BLaER1 treated with 17β-estradiol and CSF1 and Interleukin-3, amounts not matched to agents 10 nM and 100 nM (cell line): ENCODE results near the gene GNMT.
"Not testable (repeated sequence)": the region's sequence is repeated elsewhere in the genome, so short reads cannot be mapped to it uniquely, and the experiment has no call there.

ENCODE experiments used
- H3K27ac ChIP-seq, 11 experiments: shearing (Covaris generic); formaldehyde crosslinking; 2 replicates each; pipeline ENCODE4 v1.8.1; 2022
- H3K27me3 ChIP-seq, 11 experiments: shearing (Covaris generic); formaldehyde crosslinking; 2 replicates each; pipeline ENCODE4 v1.8.1; 2022
- H3K36me3 ChIP-seq, 11 experiments: shearing (Covaris generic); formaldehyde crosslinking; 2 replicates each; pipeline ENCODE4 v1.8.1; 2022
- H3K4me1 ChIP-seq, 10 experiments: shearing (Covaris generic); formaldehyde crosslinking; 2 replicates each; pipeline ENCODE4 v1.8.1; 2022
- H3K4me2 ChIP-seq, 11 experiments: shearing (Covaris generic); formaldehyde crosslinking; 2 replicates each; pipeline ENCODE4 v1.8.1; 2022
- H3K4me3 ChIP-seq, 10 experiments: shearing (Covaris generic); formaldehyde crosslinking; 2 replicates each; pipeline ENCODE4 v1.8.1; 2022
- H3K9ac ChIP-seq, 11 experiments: shearing (Covaris generic); formaldehyde crosslinking; 2 replicates each; pipeline ENCODE4 v1.8.1; 2022
- H3K9me3 ChIP-seq, 11 experiments: shearing (Covaris generic); formaldehyde crosslinking; replicated peaks in 1 of 11; 2 replicates each; pipeline ENCODE4 v1.8.1; 2022
- H4K20me1 ChIP-seq, 11 experiments: shearing (Covaris generic); formaldehyde crosslinking; 2 replicates each; pipeline ENCODE4 v1.8.1; 2022
- Cebpa-rat ChIP-seq, 11 experiments: shearing (Covaris generic); IDR thresholded peaks; 2 replicates each; pipeline ENCODE4 v1.8.1; 2022

The GNMT gene

GRCh38 chr6:42987533-42988451 is 27.2 kb downstream of the GNMT start:
- H3K9ac ChIP-seq = peak overlapping the region in 2 of 11 experiments; percentile 16 to 30; a peak in 2 of 22 replicates

GRCh38 chr6:42988486-42989020 is 28.0 kb downstream of the GNMT start:
- no peak for TF ChIP-seq Cebpa-rat (IDR thresholded peaks at IDR 0.05)
- H3K4me1 ChIP-seq = peaks cover 36 to 44% (median 40%) of the 10 kb centered on the region in 10 experiments
- peaks cover 9 to 69% (median 46%) of the 10 kb centered on the region in 11 experiments; a peak in 20 of 22 replicates for H4K20me1 ChIP-seq
- H3K27me3 ChIP-seq = no peaks in the 10 kb centered on the region
- H3K9me3 ChIP-seq = no peaks in the 10 kb centered on the region
- H3K36me3 ChIP-seq = peaks cover 46 to 70% (median 62%) of the 10 kb centered on the region in 11 experiments
- H3K4me3 ChIP-seq = no peak overlapping the region
- no peak overlapping the region for H3K27ac ChIP-seq
- no peak overlapping the region for H3K9ac ChIP-seq
- peak overlapping the region in 4 of 11 experiments; percentile 1 to 96 (median 94); a peak in 3 of 22 replicates for H3K4me2 ChIP-seq

More at GRCh38 chr6:42987533-42988451, 27.2 kb downstream of the GNMT start:
- H3K27me3 ChIP-seq = no peaks in the 10 kb centered on the region
- H4K20me1 ChIP-seq = peaks cover 9 to 63% (median 44%) of the 10 kb centered on the region in 11 experiments; a peak in 20 of 22 replicates
- H3K4me1 ChIP-seq = peaks cover 40 to 48% (median 45%) of the 10 kb centered on the region in 10 experiments
- no peak overlapping the region for H3K4me3 ChIP-seq
- TF ChIP-seq Cebpa-rat (IDR thresholded peaks at IDR 0.05) = peak in 3 of 11 experiments; percentile 11 to 37 (median 16); a peak in 1 of 22 replicates
- peaks cover 41 to 63% (median 57%) of the 10 kb centered on the region in 11 experiments for H3K36me3 ChIP-seq
- H3K4me2 ChIP-seq = peak overlapping the region; percentile 81 to 98 (median 93); a peak in 19 of 22 replicates
- H3K27ac ChIP-seq = no peak overlapping the region
- H3K9me3 ChIP-seq = no peaks in the 10 kb centered on the region

GRCh38 chr6:42989923-42990322 is 29.4 kb downstream of the GNMT start:
- no peak overlapping the region for H3K4me2 ChIP-seq
- no peak overlapping the region for H3K4me3 ChIP-seq
- H3K36me3 ChIP-seq = peaks cover 51 to 82% (median 69%) of the 10 kb centered on the region in 11 experiments
- H4K20me1 ChIP-seq = peaks cover 9 to 80% (median 51%) of the 10 kb centered on the region in 11 experiments; a peak in 20 of 22 replicates
- H3K27me3 ChIP-seq = no peaks in the 10 kb centered on the region
- TF ChIP-seq Cebpa-rat (IDR thresholded peaks at IDR 0.05) = no peak
- H3K27ac ChIP-seq = no peak overlapping the region
- H3K9ac ChIP-seq = no peak overlapping the region
- no peaks in the 10 kb centered on the region for H3K9me3 ChIP-seq
- peaks cover 32 to 39% (median 36%) of the 10 kb centered on the region in 10 experiments for H3K4me1 ChIP-seq

- no peak overlapping the region for H3K4me2 ChIP-seq
- H3K27me3 ChIP-seq = no peaks in the 10 kb centered on the region
- H3K36me3 ChIP-seq = peaks cover 46 to 74% (median 63%) of the 10 kb centered on the region in 11 experiments
- H3K27ac ChIP-seq = no peak overlapping the region
- H3K4me1 ChIP-seq = peaks cover 0 to 5% (median 2%) of the 10 kb centered on the region in 10 experiments; a peak in 7 of 20 replicates
- H4K20me1 ChIP-seq = peaks cover 0 to 54% (median 23%) of the 10 kb centered on the region in 11 experiments; a peak in 15 of 22 replicates
- no peak overlapping the region for H3K9ac ChIP-seq
- no peaks in the 10 kb centered on the region for H3K9me3 ChIP-seq
- no peak for TF ChIP-seq Cebpa-rat (IDR thresholded peaks at IDR 0.05)
- no peak overlapping the region for H3K4me3 ChIP-seq
These were observed 32.9 kb downstream of the GNMT start for GRCh38 chr6:42993445-42993844.

GRCh38 chr6:42996513-42996912 is 36.0 kb downstream of the GNMT start:
- Histone ChIP-seq H3K36me3 (peaks cover 30 to 74% (median 50%) of the 10 kb centered on the region in 11 experiments), H3K9me3 (no peaks in the 10 kb centered on the region), H3K9ac (no peak overlapping the region), H3K27ac (no peak overlapping the region), H3K4me1 (peaks cover 0 to 4% (median 0%) of the 10 kb centered on the region in 10 experiments; a peak in 2 of 20 replicates), H4K20me1 (peaks cover 0 to 59% (median 20%) of the 10 kb centered on the region in 11 experiments; a peak in 15 of 22 replicates), H3K4me2 (no peak overlapping the region), H3K27me3 (no peaks in the 10 kb centered on the region), H3K4me3 (no peak overlapping the region)
- TF ChIP-seq Cebpa-rat (IDR thresholded peaks at IDR 0.05) = no peak

GRCh38 chr6:42998205-42998604 is 37.7 kb downstream of the GNMT start:
- not testable (repeated sequence) for H3K4me3 ChIP-seq, H3K9me3 ChIP-seq, H3K27me3 ChIP-seq, H3K4me1 ChIP-seq, H3K9ac ChIP-seq, H3K4me2 ChIP-seq, H3K27ac ChIP-seq
- peaks cover 27 to 76% (median 49%) of the 10 kb centered on the region in 11 experiments for H3K36me3 ChIP-seq
- H4K20me1 ChIP-seq = peaks cover 0 to 66% (median 21%) of the 10 kb centered on the region in 11 experiments; a peak in 17 of 22 replicates

GRCh38 chr6:43001843-43002242 is 41.3 kb downstream of the GNMT start:
- no peaks in the 10 kb centered on the region for H3K27me3 ChIP-seq
- H3K4me2 ChIP-seq = no peak overlapping the region
- H3K4me3 ChIP-seq = no peak overlapping the region
- peaks cover 32 to 88% (median 62%) of the 10 kb centered on the region in 11 experiments for H3K36me3 ChIP-seq
- H3K4me1 ChIP-seq = peaks cover 0 to 11% (median 2%) of the 10 kb centered on the region in 10 experiments; a peak in 6 of 20 replicates
- H4K20me1 ChIP-seq = peaks cover 0 to 46% (median 21%) of the 10 kb centered on the region in 11 experiments; a peak in 14 of 22 replicates
- no peaks in the 10 kb centered on the region for H3K9me3 ChIP-seq
- no peak overlapping the region for H3K9ac ChIP-seq
- TF ChIP-seq Cebpa-rat (IDR thresholded peaks at IDR 0.05) = no peak
- no peak overlapping the region for H3K27ac ChIP-seq

GRCh38 chr6:43005844-43006243 is 45.3 kb downstream of the GNMT start:
- H3K9me3 ChIP-seq = no peaks in the 10 kb centered on the region
- no peak overlapping the region for H3K4me3 ChIP-seq
- H3K27ac ChIP-seq = no peak overlapping the region
- no peaks in the 10 kb centered on the region for H3K27me3 ChIP-seq
- H3K9ac ChIP-seq = no peak overlapping the region
- peaks cover 0 to 11% (median 0%) of the 10 kb centered on the region in 10 experiments; a peak in 6 of 20 replicates for H3K4me1 ChIP-seq
- peaks cover 0 to 61% (median 13%) of the 10 kb centered on the region in 11 experiments; a peak in 11 of 22 replicates for H4K20me1 ChIP-seq
- no peak overlapping the region for H3K4me2 ChIP-seq
- no peak for TF ChIP-seq Cebpa-rat (IDR thresholded peaks at IDR 0.05)
- peaks cover 59 to 98% (median 80%) of the 10 kb centered on the region in 11 experiments for H3K36me3 ChIP-seq

GRCh38 chr6:43006251-43006650 is 45.7 kb downstream of the GNMT start:
- H3K36me3 ChIP-seq = peaks cover 59 to 98% (median 80%) of the 10 kb centered on the region in 11 experiments

More at GRCh38 chr6:43006251-43006650, 45.7 kb downstream of the GNMT start:
- H4K20me1 ChIP-seq = peaks cover 0 to 61% (median 15%) of the 10 kb centered on the region in 11 experiments; a peak in 10 of 22 replicates
- H3K27me3 ChIP-seq = no peaks in the 10 kb centered on the region
- H3K9ac ChIP-seq = peak overlapping the region in 1 of 11 experiments; percentile 4; a peak in 1 of 22 replicates
- TF ChIP-seq Cebpa-rat (IDR thresholded peaks at IDR 0.05) = no peak
- H3K4me2 ChIP-seq = no peak overlapping the region
- H3K9me3 ChIP-seq = no peaks in the 10 kb centered on the region
- H3K27ac ChIP-seq = no peak overlapping the region
- H3K4me1 ChIP-seq = peaks cover 0 to 14% (median 2%) of the 10 kb centered on the region in 10 experiments; a peak in 10 of 20 replicates
- H3K4me3 ChIP-seq = no peak overlapping the region
